Bronchial epithelial cell (primary cell): ENCODE measurements around the gene SLX4IP. TPM values are rescaled to one million over a fixed set of nuclear protein-coding genes. Genes with fewer than 3 reads are reported as not detected.

Experiments used
- DNase-seq: peaks from one replicate; pipeline ENCODE4 v3.0.0-alpha.2; 2010; ENCODE audit warnings: low read depth
- FAIRE-seq: peaks from 2 replicates; lab custom pipeline; 2011; peaks lifted over from hg19 to GRCh38; lab: Jason Lieb, UNC
- H3K27me3 ChIP-seq: 2 replicates; pipeline ENCODE4 v1.5.1; 2011; ENCODE audit warnings: low read length; ENCODE audit not compliant: control insufficient read depth, insufficient read depth
- H3K36me3 ChIP-seq: 2 replicates; pipeline ENCODE4 v1.5.1; 2011; ENCODE audit warnings: low read length; ENCODE audit not compliant: control insufficient read depth, insufficient read depth
- H3K4me3 ChIP-seq: 2 replicates; pipeline ENCODE4 v1.5.1; 2011; ENCODE audit warnings: mild to moderate bottlenecking, low read depth, low read length, control low read depth
- CTCF ChIP-seq: IDR thresholded peaks from 2 replicates; pipeline ENCODE4 v1.5.1; 2011; ENCODE audit warnings: mild to moderate bottlenecking, moderate library complexity, low read length, control low read depth, inconsistent platforms; ENCODE audit not compliant: insufficient read depth, severe bottlenecking
- total RNA-seq: library from RNA; depleted of rRNA; stranded (reverse); fragments of >200 nt; gene quantifications from 2 replicates; pipeline ENCODE4 v1.2.1, GENCODE V29; 2014

The SLX4IP gene
- total RNA-seq, 1 donor from 2014 or later = 3.9 TPM

GRCh38 chr20:10476319-10476724 lies 41.2 kb downstream of the SLX4IP start:
- H3K36me3 ChIP-seq = no peaks in the 10 kb centered on the region
- peak; percentile 18 for DNase-seq
- no peaks in the 10 kb centered on the region for H3K27me3 ChIP-seq
- no peak for FAIRE-seq
- no peak for TF ChIP-seq CTCF
- no peak overlapping the region for H3K4me3 ChIP-seq

- no peak for TF ChIP-seq CTCF
- Histone ChIP-seq H3K27me3 (no peaks in the 10 kb centered on the region), H3K4me3 (no peak overlapping the region), H3K36me3 (no peaks in the 10 kb centered on the region)
- DNase-seq (no peak), FAIRE-seq (no peak)
Observed at GRCh38 chr20:10478205-10478604, 43.1 kb downstream of the SLX4IP start.

DNA sequence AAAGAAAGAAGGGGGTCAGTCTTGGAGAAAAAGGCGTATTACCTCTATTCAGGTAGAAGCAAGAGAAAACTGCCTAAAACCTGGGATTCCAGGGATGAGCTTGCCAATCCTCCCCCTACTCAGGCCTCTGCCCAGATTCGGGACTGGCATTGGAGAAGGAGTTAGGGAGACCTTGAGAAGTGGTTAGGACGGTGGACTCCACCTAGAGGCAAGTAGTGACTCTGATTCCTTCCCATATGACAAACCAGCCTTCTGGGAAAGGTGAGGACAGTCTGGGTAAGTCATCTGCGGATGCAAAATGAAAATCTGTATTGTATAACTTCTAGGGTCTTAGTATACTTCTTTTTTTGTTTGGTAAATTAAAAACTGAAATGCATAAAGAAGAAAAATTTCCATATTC lies 43.8 kb downstream of the SLX4IP start:
- Histone ChIP-seq H3K27me3 (no peaks in the 10 kb centered on the region), H3K4me3 (no peak overlapping the region), H3K36me3 (no peaks in the 10 kb centered on the region)
- no peak for TF ChIP-seq CTCF
- DNase-seq (no peak), FAIRE-seq (no peak)

DNA sequence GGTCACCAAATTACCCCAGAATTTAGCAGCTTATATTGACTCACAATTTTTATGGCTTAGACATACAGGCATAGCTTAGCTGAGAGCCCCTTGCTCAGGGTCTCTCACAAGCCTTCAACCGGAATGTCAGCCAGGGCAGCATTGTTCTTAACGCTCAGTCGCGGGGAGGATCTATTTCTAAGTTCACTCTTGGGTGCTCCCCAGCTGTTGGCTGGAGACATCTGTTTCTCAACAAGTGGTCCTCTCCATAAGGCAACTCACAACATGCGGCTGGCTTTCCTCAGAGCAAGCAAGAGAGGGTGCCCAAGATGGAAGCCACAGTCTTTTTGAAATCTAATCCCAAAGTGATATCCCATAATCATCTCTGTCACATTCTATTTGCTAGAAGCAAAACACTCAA lies 46.6 kb downstream of the SLX4IP start:
- H3K4me3 ChIP-seq = no peak overlapping the region
- FAIRE-seq = peak; percentile 23
- no peaks in the 10 kb centered on the region for H3K36me3 ChIP-seq
- no peaks in the 10 kb centered on the region for H3K27me3 ChIP-seq
- no peak for DNase-seq
- TF ChIP-seq CTCF = no peak

DNA sequence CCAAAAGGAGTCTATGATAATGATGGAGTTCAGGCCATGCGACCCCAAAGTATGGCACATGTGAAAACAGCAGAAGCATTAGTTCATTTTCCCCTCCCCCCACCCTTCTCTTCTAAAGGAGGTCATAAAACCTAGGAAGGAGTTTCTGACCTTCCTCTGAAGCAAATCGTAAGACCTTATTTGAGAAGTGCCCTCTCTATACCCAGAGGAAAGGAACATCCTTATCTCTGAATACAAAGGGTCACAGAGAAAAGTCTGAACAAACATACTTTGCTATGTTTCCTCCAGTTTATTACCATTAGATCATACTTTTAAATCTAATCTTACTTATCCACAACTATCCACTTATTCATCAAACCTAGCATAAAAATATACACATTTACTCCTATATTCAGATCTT lies 48.6 kb downstream of the SLX4IP start:
- H3K27me3 ChIP-seq = no peaks in the 10 kb centered on the region
- H3K36me3 ChIP-seq = no peaks in the 10 kb centered on the region
- FAIRE-seq (no peak), DNase-seq (no peak)
- H3K4me3 ChIP-seq = no peak overlapping the region
- TF ChIP-seq CTCF = no peak
